ENCODE results near the gene TENT4A. TPM values are rescaled to one million over a fixed set of nuclear protein-coding genes. Genes with fewer than 3 reads are reported as not detected.

The TENT4A gene
- total RNA-seq, 1 experiment from 2014 or later, result 3.3 TPM

DNA sequence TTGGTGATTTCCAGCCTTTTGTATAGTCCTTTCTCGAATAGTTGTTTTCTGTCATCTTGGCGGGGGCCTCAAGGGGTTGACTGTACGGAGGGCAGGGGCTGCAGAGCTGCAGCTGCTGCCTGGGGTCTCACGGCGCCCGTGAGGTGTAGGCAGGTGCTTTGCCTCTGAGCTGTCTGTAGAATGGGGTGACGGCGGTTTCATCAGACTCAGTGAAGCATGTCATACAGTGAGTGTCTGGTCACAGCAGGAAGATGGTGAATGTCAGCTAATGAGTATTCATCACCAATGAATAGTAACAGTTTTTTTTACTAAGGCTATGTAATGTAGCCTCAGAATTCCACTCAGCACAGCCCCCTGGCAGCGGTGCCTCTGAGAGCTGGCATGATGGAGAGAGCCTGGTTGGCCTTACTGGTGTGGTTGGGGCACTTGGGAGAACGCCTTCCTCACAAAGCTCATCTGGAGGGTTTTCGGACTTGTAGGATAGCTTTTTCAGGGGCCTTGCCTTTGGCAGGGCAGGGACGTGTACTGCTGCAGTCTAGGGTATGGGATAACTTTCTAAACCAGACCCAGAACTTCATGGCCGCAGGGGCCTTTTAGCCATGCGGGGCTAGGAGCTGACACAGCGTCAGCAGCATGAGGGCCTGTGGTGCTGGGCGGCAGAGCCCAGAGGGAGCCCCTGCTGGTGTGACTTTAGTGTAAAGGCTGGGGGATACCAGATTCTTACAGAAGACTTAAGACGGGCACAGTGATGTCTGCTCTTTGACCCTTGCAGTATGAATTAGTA lies 15.0 kb downstream of the TENT4A start:
- in situ Hi-C loops (cut with HindIII; ENCODE audit: low sequenced_read_pairs), result no loop called here
- DNase-seq (ENCODE audit: low spot score), result no peak

DNA sequence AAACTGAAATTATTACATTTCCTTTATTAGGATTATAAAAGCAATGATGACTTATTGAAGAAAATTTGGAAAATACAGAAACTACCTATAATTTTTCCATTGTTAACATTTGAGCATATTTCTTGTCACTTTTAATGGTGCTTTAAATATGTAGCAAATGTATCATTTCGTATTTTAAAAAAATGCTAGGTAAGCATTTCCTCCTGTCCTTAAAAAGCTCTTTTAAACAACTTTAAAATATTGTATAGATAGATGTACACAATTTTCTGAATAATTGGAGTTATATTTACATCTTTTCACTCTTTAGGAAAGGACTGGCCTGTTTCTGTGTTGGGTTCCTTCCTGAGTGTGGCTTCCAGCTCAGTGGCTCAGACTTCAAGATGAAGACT lies 15.6 kb downstream of the TENT4A start:
- in situ Hi-C loops (cut with HindIII; ENCODE audit: low sequenced_read_pairs), result no loop called here
- DNase-seq (ENCODE audit: low spot score), result no peak

DNA sequence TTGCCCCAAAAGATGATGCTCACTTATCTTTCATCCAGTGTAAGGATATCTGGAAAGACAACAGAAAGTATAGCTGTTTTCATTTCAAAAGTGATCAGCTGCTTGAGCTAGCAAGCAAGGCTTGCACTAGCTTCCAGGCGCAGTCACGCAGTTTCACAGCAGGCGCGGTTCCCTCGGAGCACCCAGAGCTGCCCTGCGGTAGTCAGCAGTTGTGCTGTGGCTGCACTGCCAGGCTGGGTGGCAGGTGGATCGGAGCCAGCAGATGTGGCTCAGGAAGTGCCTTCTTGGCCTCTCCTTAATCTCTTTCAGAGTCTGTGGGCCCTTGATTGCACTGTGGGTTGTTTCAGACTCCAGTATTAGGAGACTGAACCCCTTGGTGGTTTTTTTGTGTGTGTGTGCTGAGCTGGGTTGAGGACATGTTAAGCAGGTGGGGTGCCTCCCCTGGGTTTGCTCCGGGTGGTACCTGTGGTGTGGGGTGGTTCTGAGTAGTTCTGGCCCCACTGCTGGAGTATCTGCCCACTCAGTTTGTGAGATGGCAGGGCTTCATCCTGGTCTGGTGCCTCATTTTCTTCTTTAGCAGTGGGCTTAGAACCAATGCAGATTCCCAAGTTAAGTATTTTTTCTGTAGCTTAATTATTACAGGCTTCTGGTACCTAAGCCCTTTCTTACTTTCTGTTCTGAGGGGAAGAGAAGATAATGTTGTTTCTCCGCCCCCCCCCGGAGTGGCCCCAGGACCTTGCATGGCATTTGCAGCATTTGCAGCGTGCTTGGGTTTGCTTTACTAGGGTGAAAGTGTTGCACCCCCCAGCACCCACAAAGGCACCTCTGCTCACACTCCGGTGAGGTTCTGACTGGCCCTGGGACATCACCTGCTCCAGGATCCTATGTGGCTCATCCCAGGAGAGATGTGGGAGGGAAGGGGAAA lies 16.4 kb downstream of the TENT4A start:
- in situ Hi-C loops (cut with HindIII; ENCODE audit: low sequenced_read_pairs), result no loop called here
- no peak for DNase-seq (ENCODE audit: low spot score)

DNA sequence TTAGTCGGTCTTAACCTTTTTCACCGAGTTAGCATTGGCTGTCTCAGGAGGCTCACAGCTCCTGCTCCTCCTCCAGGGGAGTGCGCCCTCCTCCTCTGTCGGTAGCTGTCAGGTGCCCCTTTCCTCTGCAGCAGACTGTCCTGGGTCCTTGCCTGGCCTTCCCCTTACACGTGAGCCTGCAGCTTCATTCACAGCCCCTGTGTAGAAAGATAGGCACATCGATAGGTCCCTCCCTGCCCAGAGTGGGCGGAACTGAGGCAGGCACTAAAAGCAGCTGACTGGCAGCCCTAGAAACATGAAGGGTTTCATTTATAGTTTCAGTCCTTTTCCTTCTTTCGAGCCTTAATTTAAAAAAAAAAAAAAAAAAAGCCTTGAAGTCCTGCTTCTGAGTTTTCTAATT lies 17.2 kb downstream of the TENT4A start:
- no peak for DNase-seq (ENCODE audit: low spot score)
- in situ Hi-C loops (cut with HindIII; ENCODE audit: low sequenced_read_pairs), result no loop called here

DNA sequence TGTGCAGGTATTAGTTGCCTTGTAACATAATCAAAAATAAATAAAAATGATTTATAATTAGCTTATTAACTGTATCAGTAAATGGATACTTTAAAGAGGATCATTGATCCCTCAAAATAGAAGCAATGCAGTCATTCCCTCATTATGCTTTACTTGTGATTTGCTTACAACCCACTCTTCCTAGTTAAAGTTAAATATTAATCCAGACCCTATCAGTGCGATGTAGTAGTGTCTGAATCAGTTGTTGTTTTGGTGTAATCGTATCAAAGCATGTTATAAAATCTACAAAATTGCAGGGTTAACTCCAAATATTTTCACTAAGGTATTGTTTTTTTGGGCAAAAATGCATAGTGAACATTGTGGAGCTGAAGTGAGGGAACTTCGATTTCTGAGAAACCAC lies 17.6 kb downstream of the TENT4A start:
- in situ Hi-C loops (cut with HindIII; ENCODE audit: low sequenced_read_pairs), result no loop called here
- no peak for DNase-seq (ENCODE audit: low spot score)

DNA sequence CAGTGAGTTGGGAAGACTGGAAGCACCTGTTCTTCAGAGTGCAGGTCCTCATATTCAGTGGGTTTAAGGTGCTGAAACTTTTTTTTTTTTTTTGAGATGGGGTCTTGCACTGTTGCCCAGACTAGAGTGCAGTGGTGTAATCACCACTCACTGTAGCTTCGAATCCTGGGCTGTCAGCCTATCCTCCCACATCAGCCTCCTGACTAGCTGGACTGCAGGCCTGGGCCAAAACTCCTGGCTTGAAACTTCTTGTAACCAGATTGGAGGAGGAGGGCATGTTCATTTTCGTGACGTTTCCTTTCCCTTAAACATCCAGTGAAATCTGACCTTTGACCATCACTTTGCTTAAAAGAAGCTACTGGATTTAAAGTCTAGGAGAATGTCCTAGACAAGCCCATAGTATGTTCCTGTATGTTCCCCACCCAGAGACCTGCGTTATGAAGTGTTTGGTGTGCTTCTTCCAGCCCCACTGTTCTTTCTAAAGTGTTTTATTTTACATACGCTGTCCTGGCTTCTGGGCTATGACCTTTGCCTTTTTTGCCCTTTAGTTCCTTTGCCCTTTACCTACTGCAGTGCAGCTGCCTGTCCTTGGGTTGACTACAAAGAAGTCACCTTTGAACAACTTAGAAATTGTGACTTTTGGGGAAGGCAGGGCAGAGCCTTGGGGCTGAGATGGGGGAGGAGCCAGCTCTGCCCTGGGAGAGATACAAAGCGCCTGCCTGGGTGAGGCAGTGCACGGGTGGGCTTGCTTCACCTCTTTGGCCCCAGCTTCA lies 18.4 kb downstream of the TENT4A start:
- DNase-seq (ENCODE audit: low spot score), result no peak
- in situ Hi-C loops (cut with HindIII; ENCODE audit: low sequenced_read_pairs), result no loop called here

DNA sequence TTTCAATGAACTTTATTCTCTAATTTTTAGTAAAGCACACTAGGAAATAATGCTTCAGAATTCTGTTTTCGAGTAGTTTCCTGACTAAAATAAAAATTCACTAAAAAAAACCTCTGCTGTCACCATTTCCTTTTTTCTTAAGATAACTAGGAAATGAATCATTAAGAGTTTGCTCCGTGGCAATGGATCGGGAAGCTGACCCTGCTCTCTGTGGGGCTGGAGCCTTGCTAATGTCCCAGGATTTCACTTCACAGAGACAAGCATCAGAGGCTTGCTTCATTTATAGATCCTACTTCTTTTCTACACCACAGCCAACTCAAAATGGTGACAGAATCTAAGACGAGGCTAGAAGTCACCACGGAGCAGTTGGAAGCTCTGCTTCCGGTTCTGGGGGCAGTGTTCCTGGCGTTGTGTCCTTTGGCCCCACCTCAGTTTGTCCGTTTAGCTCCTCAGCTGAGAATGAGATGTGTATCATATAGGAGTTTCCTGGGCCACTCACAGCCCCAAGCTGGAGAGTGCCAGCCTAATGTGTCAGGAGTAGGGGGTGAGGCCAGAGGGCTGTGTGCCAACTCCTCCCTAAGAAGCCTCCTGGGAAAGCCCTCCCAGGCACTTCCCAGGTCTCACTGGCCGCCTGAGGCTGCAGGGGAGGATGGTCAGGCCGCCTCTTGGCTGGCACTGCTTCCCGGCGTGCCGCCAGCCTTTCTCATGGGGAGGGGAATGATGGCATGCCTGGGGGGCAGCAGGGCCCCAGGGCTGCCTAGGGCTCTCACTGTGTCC lies 19.6 kb downstream of the TENT4A start:
- DNase-seq (ENCODE audit: low spot score), result no peak
- in situ Hi-C loops (cut with HindIII; ENCODE audit: low sequenced_read_pairs), result no loop called here

DNA sequence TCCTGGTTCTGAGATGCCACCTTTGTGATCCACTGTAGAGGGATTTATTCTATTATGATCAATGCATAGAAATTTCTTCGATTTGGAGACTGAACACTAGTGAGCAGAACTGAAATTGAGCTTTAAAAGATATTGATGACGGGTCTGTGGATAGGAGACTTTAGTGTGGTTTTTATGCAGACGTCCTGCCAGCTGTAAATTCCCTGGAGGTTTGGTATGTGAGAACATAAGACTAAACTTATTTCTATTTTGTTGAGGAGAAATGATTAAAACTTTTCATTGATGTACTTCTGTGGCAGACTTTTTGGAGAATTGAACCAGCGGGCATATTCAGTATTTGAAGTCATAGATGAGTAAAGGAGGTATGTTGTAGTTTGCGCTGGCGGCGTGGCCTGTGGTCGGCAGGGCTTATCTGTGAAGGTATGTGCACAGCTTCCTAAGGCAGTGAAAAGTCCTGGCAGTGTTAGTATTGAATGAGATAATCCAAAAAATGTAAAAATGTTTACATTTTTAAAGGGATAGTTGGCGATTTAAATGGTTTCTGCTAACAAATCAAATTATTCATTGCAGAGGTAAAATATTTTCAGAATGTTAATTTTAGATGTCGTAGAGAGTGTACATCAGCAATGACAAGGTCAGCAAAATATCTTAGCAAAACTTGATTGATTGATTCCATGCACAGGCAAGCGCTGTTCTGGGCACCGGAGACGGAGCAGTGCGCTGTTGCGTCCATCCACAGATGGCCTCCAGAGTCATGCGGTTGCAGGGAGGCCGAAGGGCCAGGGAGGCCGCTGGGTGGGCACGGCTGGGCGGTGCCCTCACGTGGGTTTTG lies 20.4 kb downstream of the TENT4A start:
- DNase-seq (ENCODE audit: low spot score), result no peak
- in situ Hi-C loops (cut with HindIII; ENCODE audit: low sequenced_read_pairs), result no loop called here

DNA sequence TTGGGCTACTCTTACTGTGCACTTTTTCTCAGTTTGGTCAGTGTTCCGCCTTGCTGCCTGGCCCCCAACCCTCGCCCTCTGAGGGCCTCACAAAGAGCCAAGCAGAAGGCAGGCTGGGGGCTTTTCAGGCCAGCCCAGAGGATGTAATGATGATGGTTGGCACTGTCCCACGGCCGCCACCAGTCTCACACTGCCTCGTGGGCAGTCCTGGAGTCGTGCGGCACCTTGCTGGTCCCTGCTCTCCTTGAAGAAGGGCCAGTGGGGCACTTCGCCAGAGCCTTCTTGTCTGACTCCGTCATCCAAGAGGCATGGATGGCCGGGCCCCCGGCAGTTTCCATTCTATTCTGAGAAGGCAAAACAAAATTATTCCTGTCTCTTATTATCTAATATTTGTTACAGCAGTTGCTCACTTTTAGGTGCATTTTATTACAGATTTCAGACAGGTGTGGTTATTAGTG lies 21.0 kb downstream of the TENT4A start:
- DNase-seq (ENCODE audit: low spot score), result peak; percentile 77
- in situ Hi-C loops (cut with HindIII; ENCODE audit: low sequenced_read_pairs), result no loop called here

DNA sequence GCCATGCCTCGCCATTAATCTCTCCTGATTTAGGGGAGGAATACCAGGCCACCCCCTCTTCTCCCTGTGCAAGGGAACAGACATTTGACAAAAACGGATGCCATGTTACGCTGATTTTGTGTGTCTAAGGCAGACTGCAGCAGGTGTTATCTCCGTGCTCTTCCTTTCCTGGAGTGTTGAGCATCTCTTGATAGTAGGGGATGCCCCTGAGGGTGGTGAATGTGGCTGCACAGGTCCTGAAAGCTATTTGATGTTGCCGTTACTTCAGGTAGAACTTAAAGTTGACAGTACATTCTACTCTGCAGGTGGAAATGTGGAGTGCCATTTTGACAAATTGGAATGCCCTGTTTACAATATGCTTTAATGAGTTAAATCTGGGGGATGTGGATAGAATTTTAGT lies 21.5 kb downstream of the TENT4A start:
- no peak for DNase-seq (ENCODE audit: low spot score)
- in situ Hi-C loops (cut with HindIII; ENCODE audit: low sequenced_read_pairs), result no loop called here

DNA sequence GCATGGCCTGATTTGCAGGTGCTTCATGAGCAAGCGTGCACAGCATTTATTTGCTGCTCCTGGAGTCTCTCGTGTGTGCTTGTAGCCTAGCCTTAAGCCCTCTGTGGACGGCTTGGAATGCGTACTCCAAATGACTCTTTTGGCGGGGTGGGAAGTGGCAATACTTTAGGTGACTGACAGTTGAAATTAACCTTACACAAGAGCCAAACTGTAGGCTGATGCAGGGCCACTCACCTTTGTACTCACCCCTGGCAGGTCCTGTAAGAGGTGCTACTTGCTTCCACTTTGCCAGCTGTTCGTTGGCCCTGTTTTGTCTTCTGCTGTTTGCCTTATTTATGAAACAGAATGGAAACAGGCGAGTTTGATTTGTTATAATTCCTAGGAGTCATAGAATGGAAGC lies 22.9 kb downstream of the TENT4A start:
- no peak for DNase-seq (ENCODE audit: low spot score)
- in situ Hi-C loops (cut with HindIII; ENCODE audit: low sequenced_read_pairs), result no loop called here

DNA sequence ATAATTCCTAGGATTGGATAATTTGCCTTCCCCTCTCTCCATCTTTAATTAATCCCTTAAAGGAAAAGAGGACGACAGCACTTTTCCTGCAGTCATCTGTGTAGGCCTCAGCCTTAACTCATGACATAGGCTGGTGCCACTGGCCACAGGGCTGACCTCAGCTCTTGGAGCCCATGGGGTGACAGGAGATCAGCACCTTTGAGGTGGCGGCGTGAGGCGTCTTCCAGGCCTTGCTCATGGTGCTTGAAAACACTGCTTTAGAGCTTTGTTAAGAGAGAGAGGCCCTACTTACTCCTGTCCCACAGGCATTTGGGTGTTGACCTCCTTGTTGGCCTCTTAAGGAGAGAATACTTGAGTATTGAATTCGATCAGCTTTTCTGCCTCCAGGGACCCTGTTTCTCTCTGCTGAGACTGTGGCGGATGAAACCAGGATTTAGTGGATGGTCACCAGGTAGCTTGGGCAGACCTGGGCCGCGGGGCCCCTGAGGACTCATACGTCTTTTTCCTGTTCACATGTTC lies 23.4 kb downstream of the TENT4A start:
- in situ Hi-C loops (cut with HindIII; ENCODE audit: low sequenced_read_pairs), result no loop called here
- DNase-seq (ENCODE audit: low spot score), result no peak

DNA sequence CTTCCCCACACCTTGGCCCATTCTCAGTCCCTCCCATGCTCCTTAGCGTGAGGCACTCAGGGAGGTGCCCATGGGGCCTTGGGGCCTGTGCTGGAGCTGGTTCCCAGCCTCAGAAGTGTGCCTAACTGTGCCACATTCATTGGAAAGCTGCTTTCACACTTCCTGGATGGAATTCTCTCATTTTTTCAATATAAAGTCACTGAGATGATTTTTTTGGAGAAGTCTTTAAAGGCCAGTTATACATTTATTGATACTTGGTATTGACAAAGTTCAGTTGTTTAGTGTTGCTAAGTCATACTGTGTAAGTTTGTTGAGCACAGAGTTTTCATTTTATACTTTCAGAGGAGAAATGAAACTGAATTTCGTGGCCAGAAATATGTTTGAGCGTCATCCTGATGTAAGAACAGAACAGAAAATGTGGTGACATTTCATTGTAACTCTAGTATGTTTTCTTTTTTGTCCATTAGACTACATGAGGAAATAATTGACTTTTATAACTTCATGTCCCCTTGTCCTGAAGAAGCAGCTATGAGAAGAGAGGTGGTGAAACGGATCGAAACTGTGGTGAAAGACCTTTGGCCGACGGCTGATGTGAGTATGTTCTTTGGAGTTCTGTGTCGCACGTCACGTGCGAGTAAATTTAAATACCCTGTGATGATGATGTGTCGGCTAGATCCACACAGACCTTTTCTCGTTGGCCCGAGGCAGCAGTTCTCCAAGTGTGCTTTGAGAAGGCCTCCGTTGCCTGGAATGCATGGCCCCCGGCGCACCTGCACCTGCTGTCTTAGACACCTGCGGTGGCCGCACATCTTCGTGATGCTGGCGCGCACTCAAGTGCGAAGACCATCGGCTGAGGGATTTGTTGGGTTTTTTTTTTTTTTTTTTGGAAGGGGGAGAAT lies 24.1 kb downstream of the TENT4A start:
- in situ Hi-C loops (cut with HindIII; ENCODE audit: low sequenced_read_pairs), result no loop called here
- DNase-seq (ENCODE audit: low spot score), result no peak

DNA sequence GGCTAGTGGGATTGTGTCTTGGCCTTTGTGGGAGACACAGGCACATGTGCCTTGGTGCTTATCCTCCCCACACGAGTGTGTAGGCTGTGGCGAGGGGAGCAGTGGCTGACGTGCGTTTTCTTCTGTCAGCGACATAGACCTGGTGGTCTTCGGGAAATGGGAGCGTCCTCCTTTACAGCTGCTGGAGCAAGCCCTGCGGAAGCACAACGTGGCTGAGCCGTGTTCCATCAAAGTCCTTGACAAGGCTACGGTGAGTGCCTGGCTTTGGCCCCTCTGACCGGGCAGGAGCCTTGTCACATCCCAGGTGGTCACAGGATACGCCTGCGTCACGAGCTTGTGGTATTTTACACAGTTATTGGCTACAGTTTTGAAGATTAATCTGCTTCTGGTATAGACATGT lies 26.4 kb downstream of the TENT4A start:
- DNase-seq (ENCODE audit: low spot score), result no peak
- in situ Hi-C loops (cut with HindIII; ENCODE audit: low sequenced_read_pairs), result no loop called here

DNA sequence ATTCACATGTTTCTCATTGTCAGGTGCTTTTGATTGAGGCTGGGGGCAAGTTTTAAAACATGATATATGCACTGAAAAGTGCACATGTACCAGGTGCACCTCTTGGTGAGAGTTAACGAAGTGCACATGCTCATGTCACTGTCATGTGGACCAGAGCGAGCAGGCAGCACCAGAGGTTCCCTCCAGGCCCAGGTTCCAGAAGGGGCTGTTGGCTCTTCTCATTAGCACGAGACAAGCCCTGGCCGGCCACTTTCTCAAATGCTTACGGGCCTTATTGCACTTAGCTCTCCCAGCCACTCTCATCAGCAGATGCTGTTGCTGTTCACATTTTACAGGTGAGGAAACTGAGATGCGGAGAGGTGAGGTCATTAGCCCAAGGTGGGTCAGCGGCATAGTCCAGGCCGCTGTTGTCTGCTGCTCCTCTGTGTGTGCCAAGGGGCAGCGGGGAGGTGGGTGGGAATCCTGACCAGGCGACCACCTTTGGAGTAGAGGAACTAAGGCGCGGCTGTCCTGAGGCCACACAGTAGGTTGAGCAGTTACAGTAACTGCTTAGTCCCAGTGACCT lies 27.4 kb downstream of the TENT4A start:
- no peak for DNase-seq (ENCODE audit: low spot score)
- in situ Hi-C loops (cut with HindIII; ENCODE audit: low sequenced_read_pairs), result no loop called here

DNA sequence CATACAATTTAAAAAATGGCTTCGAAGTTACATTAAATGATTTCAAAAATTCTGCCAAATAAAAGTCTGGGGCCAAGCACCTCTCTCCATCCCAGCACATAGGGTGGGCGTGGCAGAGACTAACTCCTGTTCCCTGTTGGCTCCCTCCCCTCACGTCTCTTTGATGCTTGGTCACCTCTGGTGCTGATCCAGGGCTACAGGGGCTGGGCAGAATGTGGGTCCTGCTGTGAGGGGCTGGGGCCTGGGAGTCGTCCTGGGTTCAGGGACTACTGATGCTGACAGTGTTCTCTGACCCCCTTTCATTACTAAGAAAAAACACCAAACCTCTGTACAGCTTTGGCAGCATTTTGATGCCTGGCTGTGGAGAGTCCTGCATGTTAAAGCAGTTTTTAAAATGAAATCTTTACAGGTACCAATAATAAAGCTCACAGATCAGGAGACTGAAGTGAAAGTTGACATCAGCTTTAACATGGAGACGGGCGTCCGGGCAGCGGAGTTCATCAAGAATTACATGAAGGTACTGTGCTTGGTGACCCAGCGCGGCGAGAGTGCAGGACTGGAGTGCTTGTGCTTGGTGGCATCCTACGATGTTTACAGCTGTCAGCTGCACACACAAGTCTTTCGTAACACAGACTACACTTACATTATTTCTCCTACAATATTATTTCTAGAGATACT lies 29.0 kb downstream of the TENT4A start:
- DNase-seq (ENCODE audit: low spot score), result no peak
- in situ Hi-C loops (cut with HindIII; ENCODE audit: low sequenced_read_pairs), result no loop called here
